ENCODE results near the gene TMEM163.

DNA sequence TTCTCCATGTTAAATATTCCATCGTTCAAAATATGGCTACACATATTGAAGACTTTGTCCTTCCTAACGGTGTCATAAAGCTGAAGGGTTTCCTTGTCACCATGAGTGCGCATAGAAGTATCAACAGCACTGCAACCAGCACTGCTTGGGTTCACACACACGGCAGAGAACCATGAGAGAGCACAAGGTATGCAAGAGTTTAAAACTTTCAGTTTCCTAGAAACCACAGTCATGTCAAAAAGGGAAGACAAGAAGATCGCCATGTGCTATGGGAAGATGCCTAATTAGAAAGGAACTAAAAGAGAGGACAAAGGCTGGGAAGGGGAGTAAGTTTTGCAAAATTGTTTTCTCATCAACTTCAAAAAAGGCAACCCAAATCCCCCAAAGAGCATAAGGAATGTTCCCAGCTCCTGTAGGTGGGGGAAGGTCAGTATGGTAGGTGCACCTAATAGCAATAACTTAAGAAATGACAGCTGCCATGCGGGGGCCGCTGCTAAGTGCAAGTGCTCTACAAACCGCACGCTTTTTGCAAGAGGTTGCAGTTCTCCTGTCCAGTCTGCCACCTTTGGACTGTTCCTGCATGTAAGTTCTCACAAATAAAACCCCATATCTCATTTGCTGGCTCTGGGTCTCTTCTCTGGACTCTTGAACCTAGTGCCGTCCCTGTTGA is 136.8 kb downstream of the TMEM163 start:
- no peak for TF ChIP-seq POLR2A (IDR thresholded peaks at IDR 0.05)
- TF ChIP-seq, protein P1, sequence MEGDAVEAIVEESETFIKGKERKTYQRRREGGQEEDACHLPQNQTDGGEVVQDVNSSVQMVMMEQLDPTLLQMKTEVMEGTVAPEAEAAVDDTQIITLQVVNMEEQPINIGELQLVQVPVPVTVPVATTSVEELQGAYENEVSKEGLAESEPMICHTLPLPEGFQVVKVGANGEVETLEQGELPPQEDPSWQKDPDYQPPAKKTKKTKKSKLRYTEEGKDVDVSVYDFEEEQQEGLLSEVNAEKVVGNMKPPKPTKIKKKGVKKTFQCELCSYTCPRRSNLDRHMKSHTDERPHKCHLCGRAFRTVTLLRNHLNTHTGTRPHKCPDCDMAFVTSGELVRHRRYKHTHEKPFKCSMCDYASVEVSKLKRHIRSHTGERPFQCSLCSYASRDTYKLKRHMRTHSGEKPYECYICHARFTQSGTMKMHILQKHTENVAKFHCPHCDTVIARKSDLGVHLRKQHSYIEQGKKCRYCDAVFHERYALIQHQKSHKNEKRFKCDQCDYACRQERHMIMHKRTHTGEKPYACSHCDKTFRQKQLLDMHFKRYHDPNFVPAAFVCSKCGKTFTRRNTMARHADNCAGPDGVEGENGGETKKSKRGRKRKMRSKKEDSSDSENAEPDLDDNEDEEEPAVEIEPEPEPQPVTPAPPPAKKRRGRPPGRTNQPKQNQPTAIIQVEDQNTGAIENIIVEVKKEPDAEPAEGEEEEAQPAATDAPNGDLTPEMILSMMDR (IDR thresholded peaks at IDR 0.05) = no peak
- TF ChIP-seq EP300 (IDR thresholded peaks at IDR 0.05) = no peak
